Measurements from ENCODE around the gene CTNND2. TPM values are rescaled to one million over a fixed set of nuclear protein-coding genes. Genes with fewer than 3 reads are reported as not detected.

Gene CTNND2
- total and polyA plus RNA-seq, 2 donors (not counting 1 experiment from before 2014, with no cell fraction given): not detected

- no peaks in the 10 kb centered on the region for H3K27me3 Mint-ChIP-seq
- H3K9me3 Mint-ChIP-seq (ENCODE audit: insufficient read depth): no peaks in the 10 kb centered on the region
- ChIA-PET POLR2A (no interaction called here), CTCF (no interaction called here)
- H3K4me1 Mint-ChIP-seq: no peaks in the 10 kb centered on the region
- H3K27me3 ChIP-seq (replicated peaks in 1 of 4; ENCODE audit: control extremely low read depth in 1 of 4, control insufficient read depth in 3 of 4, insufficient read depth in 4 of 4, low read length in 3 of 4): no peaks in the 10 kb centered on the region
- no peak overlapping the region for H3K9ac ChIP-seq (ENCODE audit: low read length)
- DNase-seq (no peak), ATAC-seq (ENCODE audit: low read depth) (no peak)
- no peak overlapping the region for H3K4me2 ChIP-seq (replicated peaks; ENCODE audit: low read depth, low read length, poor library complexity, severe bottlenecking)
- no peak overlapping the region for H3K4me3 Mint-ChIP-seq
- no peak overlapping the region for H3K27ac Mint-ChIP-seq
- no peaks in the 10 kb centered on the region for H3K36me3 ChIP-seq (replicated peaks in 1 of 2; ENCODE audit: control extremely low read depth in 1 of 2, control insufficient read depth in 1 of 2, extremely low read depth in 1 of 2, insufficient read depth in 2 of 2, low read length in 1 of 2)
- 89% methylated on average over 1 of the region's 1 CpG for WGBS (ENCODE audit: insufficient coverage)
- H3K9me3 ChIP-seq (ENCODE audit: control extremely low read depth in 1 of 3, control insufficient read depth in 2 of 3, insufficient read depth in 1 of 3, low read length in 2 of 3): no peaks in the 10 kb centered on the region
- H4K20me1 ChIP-seq (ENCODE audit: control insufficient read depth, insufficient read depth, low read length, poor library complexity, severe bottlenecking): no peaks in the 10 kb centered on the region
- intact Hi-C loops (cut with micrococcal nuclease): no loop called here
- no peaks in the 10 kb centered on the region for H3K4me1 ChIP-seq (ENCODE audit: control insufficient read depth in 2 of 2, insufficient read depth in 2 of 2, low read length in 2 of 2)
- H3K79me2 ChIP-seq (ENCODE audit: control insufficient read depth, insufficient read depth, low read length): no peaks in the 10 kb centered on the region
- H3K27ac ChIP-seq (ENCODE audit: low read length in 2 of 2): no peak overlapping the region
- no peak overlapping the region for H3K4me3 ChIP-seq (ENCODE audit: control extremely low read depth in 1 of 5, extremely low read depth in 1 of 5, insufficient read depth in 1 of 5, low read depth in 2 of 5, low read length in 4 of 5)
- TF ChIP-seq EZH2 (IDR thresholded peaks at IDR 0.05; ENCODE audit: borderline replicate concordance, insufficient read depth, low read depth, low read length, poor library complexity, severe bottlenecking): no peak
- TF ChIP-seq CTCF (IDR thresholded peaks at IDR 0.05): no peak
- H2AFZ ChIP-seq (ENCODE audit: insufficient read depth, low read depth, low read length, poor library complexity, severe bottlenecking): no peak overlapping the region
Measured at GRCh38 chr5:11711932-11712331, 192.3 kb downstream of the CTNND2 start.

GRCh38 chr5:11709021-11709420, 195.2 kb downstream of the CTNND2 start:
- no peak overlapping the region for H2AFZ ChIP-seq (ENCODE audit: insufficient read depth, low read depth, low read length, poor library complexity, severe bottlenecking)
- no peaks in the 10 kb centered on the region for H4K20me1 ChIP-seq (ENCODE audit: control insufficient read depth, insufficient read depth, low read length, poor library complexity, severe bottlenecking)
- H3K36me3 ChIP-seq (replicated peaks in 1 of 2; ENCODE audit: control extremely low read depth in 1 of 2, control insufficient read depth in 1 of 2, extremely low read depth in 1 of 2, insufficient read depth in 2 of 2, low read length in 1 of 2): no peaks in the 10 kb centered on the region
- 89% methylated on average over 3 of the region's 4 CpGs for WGBS (ENCODE audit: insufficient coverage)
- TF ChIP-seq CTCF (IDR thresholded peaks at IDR 0.05) (no peak), EZH2 (IDR thresholded peaks at IDR 0.05; ENCODE audit: borderline replicate concordance, insufficient read depth, low read depth, low read length, poor library complexity, severe bottlenecking) (no peak)
- Mint-ChIP-seq H3K4me3 (no peak overlapping the region), H3K9me3 (ENCODE audit: insufficient read depth) (no peaks in the 10 kb centered on the region), H3K4me1 (no peaks in the 10 kb centered on the region), H3K27me3 (no peaks in the 10 kb centered on the region), H3K27ac (no peak overlapping the region)
- DNase-seq: no peak
- no peak overlapping the region for H3K9ac ChIP-seq (ENCODE audit: low read length)
- POLR2A ChIA-PET: no interaction called here
- ATAC-seq (ENCODE audit: low read depth): no peak
- no peaks in the 10 kb centered on the region for H3K79me2 ChIP-seq (ENCODE audit: control insufficient read depth, insufficient read depth, low read length)
- H3K4me1 ChIP-seq (ENCODE audit: control insufficient read depth in 2 of 2, insufficient read depth in 2 of 2, low read length in 2 of 2): no peaks in the 10 kb centered on the region
- H3K4me3 ChIP-seq (ENCODE audit: control extremely low read depth in 1 of 5, extremely low read depth in 1 of 5, insufficient read depth in 1 of 5, low read depth in 2 of 5, low read length in 4 of 5): no peak overlapping the region
- no peak overlapping the region for H3K27ac ChIP-seq (ENCODE audit: low read length in 2 of 2)
- no peak overlapping the region for H3K4me2 ChIP-seq (replicated peaks; ENCODE audit: low read depth, low read length, poor library complexity, severe bottlenecking)
- CTCF ChIA-PET: no interaction called here
- no peaks in the 10 kb centered on the region for H3K27me3 ChIP-seq (replicated peaks in 1 of 4; ENCODE audit: control extremely low read depth in 1 of 4, control insufficient read depth in 3 of 4, insufficient read depth in 4 of 4, low read length in 3 of 4)
- intact Hi-C loops (cut with micrococcal nuclease): no loop called here
- no peaks in the 10 kb centered on the region for H3K9me3 ChIP-seq (ENCODE audit: control extremely low read depth in 1 of 3, control insufficient read depth in 2 of 3, insufficient read depth in 1 of 3, low read length in 2 of 3)
